HG03108 (cell line): ENCODE data around the gene CPLX1.

Experiments used
- ATAC-seq: cut with Tn5 transposase; IDR thresholded peaks from one replicate; pipeline ENCODE4 v1.9.1; 2021; ENCODE audit warnings: moderate library complexity; ENCODE audit not compliant: unreplicated experiment

Gene CPLX1

GRCh38 chr4:856225-856901 lies 30.4 kb upstream of the CPLX1 start:
- no peak for ATAC-seq

DNA sequence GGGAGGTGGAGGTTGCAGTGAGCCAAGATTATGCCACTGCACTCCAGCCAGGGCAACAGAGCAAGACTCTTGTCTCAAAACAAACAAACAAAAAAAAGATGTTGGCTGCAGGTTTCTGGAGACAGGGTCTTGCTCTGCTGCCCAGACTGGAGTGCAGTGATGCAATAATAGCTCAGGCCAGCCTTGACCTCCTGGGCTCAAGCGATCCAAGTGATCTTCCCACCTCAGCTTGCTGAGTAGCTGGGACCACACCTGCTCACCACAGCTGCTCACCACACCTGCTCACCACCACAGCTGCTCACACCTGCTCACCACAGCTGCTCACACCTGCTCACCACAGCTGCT lies 29.9 kb upstream of the CPLX1 start:
- no peak for ATAC-seq

DNA sequence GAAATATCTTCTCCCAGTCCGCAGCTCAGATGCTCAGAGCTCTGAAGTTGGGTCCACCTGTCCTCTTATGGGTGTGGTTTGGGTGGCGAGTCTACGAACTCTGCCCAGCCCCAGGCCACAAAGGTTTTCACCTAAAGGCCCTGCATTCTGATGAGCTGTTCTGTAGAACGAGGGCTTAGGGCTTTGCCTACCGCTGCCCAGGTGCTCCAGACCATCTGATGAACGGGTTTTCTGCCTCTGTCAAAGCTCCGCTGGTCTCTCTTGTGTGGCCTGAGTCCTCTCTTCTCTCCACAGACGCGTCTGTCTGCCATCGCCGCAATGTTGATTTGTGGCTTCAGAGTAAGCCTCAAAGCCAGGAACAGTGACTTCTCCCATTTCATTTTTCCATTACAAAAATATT lies 28.4 kb upstream of the CPLX1 start:
- no peak for ATAC-seq

- no peak for ATAC-seq
These were observed 27.5 kb upstream of the CPLX1 start for GRCh38 chr4:853416-853781.

GRCh38 chr4:851701-852430 lies 25.9 kb upstream of the CPLX1 start:
- ATAC-seq = no peak

GRCh38 chr4:850323-850945 lies 24.5 kb upstream of the CPLX1 start:
- no peak for ATAC-seq

DNA sequence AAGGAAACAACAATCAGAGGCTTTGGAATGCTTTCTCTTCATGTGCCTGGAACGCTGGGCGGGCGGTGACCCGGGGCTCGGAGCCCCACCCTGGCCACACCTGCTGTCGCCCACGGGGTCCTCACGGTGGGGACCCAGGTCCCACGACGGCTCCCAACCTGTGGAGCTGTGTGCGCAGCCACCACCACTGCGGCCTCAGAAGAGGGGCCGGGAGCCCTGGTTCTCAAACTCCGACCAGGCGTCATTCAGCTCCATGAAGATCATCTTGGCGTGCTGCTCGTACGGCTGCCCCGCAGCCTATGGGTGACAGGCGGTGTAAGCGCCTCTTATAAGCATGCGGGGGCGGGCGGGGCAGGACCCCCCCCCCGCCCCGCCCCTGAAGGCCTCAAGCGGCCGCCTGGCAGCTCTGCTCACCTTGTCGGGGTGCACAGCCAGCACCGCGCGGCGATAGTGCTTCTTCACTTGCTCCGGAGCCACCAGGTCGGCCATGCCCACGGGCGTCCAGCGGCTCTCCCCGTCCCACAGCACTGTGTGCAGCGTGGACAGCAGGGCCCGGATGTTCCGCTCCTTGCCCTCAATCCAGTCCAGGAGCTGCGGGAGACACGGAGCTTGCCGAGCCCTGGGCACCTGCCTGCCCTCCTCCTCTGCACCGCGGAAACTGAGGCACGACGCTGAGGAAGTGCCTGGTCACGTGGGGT lies 23.7 kb upstream of the CPLX1 start:
- ATAC-seq = no peak

DNA sequence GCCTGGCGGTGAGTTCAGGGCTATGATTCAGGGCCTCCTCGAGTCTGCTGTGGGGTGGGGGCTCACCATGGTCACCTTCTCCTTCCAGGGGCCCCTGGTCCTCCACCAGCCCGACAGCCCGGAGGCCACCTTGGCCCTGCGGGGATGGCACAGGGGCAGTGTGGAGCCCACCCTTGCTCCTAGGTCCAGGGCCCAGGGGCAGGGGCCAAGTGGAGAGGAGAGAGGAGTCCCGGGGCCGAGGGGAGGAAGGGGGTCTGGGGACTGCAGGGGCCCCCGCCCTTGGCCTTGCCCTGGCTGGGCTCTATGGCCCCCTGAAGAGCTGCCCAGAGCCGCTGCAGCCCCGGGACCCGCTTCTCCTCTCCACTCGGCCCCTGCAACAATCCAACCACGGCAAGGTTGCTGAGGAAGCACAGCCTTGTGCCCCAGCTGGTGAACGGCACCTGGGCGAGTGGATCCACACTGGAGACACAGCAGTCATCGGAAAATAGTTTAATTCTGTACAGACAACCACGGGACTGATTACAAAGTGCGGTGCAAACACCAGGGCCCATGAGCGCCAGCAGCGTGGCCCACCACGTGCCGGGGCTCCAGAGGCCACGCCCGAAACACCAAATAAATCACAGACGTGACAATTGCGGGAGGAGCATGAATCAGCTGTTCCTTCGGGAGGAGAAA lies 23.0 kb upstream of the CPLX1 start:
- no peak for ATAC-seq

- ATAC-seq = no peak
These were observed 22.4 kb upstream of the CPLX1 start for GRCh38 chr4:848307-848691.

- ATAC-seq = no peak
These were observed 19.9 kb upstream of the CPLX1 start for GRCh38 chr4:845836-846251.

- no peak for ATAC-seq
These were observed 19.4 kb upstream of the CPLX1 start for GRCh38 chr4:845233-845835.

DNA sequence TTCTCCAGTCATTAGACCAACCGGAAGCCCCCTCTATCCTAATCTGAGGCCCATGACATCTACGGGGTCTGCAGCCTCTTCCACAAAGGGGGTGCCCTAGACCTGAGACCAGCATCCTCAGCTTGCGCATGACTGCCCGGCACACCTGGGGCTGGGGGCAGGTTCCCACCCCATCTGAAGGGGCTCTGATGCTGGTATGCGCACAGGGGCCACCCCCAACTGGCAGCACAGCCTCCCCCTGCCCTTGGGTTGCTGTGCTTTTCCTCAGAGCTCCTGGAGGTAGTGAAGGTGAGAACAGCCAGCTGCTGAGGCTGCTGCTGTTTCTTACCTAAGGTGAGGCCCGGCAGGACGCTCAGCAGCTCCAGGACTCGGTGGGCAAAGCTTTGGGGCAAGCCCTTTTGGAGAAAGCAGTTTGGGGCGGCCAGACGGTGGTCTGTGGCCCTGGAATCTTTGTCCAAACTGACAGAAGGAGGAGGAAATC lies 18.9 kb upstream of the CPLX1 start:
- ATAC-seq = no peak

DNA sequence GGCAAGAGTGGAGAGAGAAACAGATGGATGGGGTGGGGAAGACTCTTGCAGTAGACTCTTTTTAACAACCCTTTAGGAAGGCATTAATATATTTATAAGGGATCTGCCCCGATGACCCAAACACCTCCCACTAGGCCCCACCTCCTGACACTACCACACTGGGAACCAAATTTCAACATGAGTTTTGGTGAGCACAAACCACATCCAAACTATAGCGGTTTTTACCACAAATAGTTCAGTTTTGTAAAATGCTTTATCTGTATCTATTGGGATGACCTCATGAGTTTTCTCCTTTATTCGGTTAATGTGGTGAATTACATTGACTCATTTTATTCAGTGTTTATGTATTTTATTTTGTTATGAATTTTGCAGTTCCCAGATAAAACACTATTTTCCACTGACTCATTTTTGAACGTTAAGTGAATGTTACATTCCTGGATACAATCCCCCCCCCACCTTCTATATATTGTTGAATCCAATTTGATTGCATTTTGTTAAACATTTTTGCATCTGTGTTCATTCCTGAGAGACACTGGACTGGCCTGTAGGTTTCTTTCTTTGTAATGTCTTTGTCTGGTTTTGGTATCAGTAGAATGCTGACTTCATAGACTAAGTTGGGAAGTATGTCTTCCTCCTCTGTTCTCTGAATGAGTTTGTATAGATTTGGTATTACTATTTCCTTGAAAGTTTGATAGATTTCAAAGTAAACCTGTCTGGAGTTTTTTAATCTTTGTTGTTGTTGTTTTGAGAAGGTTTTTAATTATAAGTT lies 13.9 kb upstream of the CPLX1 start:
- ATAC-seq = no peak

- no peak for ATAC-seq
These were observed 11.8 kb upstream of the CPLX1 start for GRCh38 chr4:837772-838171.

- no peak for ATAC-seq
These were observed 10.9 kb upstream of the CPLX1 start for GRCh38 chr4:836750-837301.

DNA sequence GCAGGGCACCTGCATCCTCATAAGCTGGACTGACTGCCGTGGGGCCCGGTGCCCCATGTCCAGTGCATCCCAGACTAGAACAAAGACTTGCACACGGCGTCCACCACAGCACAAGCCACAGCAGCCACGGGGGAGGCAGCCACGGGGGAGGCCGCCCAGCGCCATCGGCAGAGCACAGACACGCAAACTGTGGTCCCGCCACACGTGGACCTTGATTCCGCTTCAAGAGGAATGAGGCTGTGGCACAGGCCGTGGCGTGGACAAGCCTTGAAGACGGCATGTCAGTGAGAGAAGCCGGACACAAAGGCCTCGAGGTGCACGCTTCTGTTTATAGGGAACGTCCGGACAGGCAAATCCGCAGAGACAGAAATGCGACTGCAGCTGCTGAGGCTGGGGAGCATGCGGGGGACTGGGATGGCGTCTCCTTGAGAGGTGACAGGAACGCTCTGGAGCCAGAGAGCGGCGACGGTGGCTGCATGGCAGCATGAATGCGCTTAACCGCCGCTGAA lies 10.1 kb upstream of the CPLX1 start:
- no peak for ATAC-seq

DNA sequence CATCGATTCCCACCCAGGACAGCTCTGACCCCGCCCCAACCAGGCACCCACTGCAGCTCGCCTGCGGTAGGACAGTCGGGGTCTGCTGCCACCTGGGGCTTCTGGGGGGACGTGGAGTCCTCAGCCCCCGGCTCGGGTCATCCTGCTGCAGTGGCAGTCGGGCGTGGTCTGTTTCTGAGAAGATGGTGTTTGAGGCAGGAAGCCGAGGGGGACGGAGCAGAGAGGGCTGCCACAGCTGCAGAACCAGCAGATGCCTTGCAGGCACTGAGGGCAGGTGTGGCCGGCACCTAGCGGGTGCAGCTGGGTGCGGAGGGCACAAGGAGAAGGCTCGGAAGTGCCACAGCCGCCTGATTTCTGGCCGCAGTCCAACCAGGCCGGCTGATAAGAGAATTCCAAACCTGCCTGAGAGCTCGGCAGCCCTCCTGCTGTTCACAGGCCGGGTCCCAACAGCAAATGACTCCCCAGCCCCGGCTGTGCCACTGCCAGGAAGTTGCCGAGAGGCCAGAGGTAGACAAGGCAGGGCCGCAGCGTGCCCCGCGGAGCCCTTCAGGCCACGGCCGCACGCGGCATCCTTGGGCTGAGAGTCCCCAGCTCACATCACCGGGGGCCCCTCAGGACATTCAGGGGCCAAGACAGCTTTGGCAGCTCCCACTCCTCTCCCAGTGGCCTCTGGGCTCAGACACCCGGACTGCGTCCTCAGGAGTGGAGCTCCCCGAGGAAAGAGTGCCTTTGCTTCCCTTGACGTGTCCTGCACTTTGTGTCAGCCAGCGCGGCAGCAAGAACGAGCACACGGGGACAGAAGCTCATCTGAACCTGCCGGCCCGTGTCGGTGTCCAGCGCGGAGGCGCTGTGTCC lies 9.4 kb upstream of the CPLX1 start:
- no peak for ATAC-seq

- ATAC-seq = no peak
These were observed 8.6 kb upstream of the CPLX1 start for GRCh38 chr4:834368-835147.
